AG04449 (cell line): ENCODE data around the gene PPHLN1.

Experiments
- CTCF ChIA-PET: fragments of 350-600 bp; formaldehyde crosslinking; extraction: SDS; loops from one replicate; lab custom pipeline; 2021; ENCODE audit warnings: antibody characterized with exemption; lab: Yijun Ruan, JAX
- POLR2A ChIA-PET: fragments of 400-600, 350-600 bp; formaldehyde crosslinking; extraction: SDS; loops from one replicate; lab custom pipeline; 2020; ENCODE audit warnings: antibody characterized with exemption, inconsistent platforms; lab: Yijun Ruan, JAX
- DNase-seq: peaks from one replicate; pipeline ENCODE4 v3.0.0-alpha.2; 2010; ENCODE audit warnings: low read depth, low spot score
- H3K4me3 ChIP-seq: 2 replicates; pipeline ENCODE4 v1.5.1; 2011; ENCODE audit warnings: low read depth, mild to moderate bottlenecking, control low read depth, low read length
- TF ChIP-seq, protein P1 (sequence below): IDR thresholded peaks from one replicate; pipeline ENCODE4 v1.5.1; 2011; ENCODE audit warnings: mild to moderate bottlenecking, moderate library complexity, low read length, control low read depth, inconsistent platforms; ENCODE audit not compliant: insufficient read depth; ENCODE audit errors: missing control alignments

PPHLN1 gene

DNA sequence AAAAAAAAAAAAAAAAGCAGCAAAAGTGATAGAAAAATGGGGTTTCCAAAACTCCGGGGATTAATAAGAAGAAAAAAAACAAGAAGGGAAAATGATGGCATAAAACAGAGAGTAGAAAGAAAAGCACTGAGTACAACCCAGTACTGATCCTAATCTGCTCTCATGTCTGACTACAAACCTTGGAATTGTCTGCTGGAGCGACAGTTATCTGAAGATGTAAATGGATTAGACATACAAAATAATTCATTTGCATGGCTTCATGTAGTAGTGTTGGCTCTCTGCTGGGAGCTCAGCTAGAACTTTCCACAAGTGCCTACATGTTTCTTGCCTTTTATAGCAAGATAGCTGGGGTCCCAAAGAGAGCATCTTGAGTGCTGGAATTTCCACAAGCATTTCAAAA is 34.3 kb upstream of the PPHLN1 start:
- no peak overlapping the region for H3K4me3 ChIP-seq
- TF ChIP-seq, protein P1, sequence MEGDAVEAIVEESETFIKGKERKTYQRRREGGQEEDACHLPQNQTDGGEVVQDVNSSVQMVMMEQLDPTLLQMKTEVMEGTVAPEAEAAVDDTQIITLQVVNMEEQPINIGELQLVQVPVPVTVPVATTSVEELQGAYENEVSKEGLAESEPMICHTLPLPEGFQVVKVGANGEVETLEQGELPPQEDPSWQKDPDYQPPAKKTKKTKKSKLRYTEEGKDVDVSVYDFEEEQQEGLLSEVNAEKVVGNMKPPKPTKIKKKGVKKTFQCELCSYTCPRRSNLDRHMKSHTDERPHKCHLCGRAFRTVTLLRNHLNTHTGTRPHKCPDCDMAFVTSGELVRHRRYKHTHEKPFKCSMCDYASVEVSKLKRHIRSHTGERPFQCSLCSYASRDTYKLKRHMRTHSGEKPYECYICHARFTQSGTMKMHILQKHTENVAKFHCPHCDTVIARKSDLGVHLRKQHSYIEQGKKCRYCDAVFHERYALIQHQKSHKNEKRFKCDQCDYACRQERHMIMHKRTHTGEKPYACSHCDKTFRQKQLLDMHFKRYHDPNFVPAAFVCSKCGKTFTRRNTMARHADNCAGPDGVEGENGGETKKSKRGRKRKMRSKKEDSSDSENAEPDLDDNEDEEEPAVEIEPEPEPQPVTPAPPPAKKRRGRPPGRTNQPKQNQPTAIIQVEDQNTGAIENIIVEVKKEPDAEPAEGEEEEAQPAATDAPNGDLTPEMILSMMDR: no peak
- ChIA-PET CTCF (no interaction called here), POLR2A (interaction anchor here (0.6 kb wide), 1 partner anchor 52 kb away, joined by 3 read pairs; no protein-coding TSS in a partner anchor)
- DNase-seq: no peak

DNA sequence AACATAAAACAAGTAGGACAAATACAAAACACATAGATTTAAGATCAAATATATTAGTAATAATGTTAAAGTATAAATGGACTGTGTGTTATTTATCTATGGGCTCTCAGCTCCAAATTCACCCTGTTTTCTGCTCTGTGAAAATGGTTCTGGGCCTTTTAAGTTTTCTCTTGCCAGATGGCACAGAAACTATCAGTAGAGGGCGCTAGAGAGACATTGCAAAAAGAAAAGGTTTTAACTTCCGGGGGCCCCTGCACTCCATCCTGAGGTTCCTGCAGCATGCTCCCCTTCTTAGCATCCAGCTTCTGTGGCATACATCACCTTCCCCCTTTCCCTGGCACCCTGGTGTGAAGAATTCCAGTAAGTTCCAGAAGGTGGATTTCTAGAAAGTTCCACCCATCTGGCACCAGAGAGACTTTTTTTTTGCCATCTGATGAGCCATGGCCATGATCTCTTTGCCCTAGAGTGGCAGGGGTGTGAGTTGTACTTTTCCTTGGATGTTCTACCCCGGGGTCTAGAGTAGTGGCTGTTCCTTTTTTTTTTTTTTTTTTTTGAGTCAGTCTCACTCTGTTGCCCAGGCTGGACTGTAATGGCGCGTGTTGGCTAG is 29.4 kb upstream of the PPHLN1 start:
- CTCF ChIA-PET: interaction anchor here (0.9 kb wide), 1 partner anchor 36 kb away, joined by 3 read pairs; no protein-coding TSS in a partner anchor
- POLR2A ChIA-PET: no interaction called here
- TF ChIP-seq, protein P1: peak; percentile 2

DNA sequence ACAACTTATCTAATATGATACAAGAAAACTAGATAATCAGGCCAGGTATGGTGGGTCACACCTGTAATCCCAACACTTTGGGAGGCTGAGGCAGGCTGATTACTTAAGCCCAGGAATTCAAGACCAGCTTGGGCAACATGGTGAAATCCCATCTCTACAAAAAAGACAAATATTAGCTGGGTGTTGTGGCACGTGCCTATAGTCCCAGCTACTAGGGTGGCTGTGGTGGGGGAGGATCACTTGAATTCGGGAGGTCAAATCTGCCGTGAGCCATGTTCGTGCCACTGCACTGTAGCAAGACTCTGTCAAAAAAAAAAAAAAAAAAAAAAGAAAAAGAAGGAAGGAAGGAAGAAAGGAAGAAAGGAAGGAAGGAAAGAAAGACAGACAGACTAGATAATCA is 27.1 kb upstream of the PPHLN1 start:
- H3K4me3 ChIP-seq: no peak overlapping the region
- TF ChIP-seq, protein P1: no peak
- DNase-seq: no peak
- ChIA-PET POLR2A (no interaction called here), CTCF (interaction anchor here (1.5 kb wide), 1 partner anchor 8 kb away, joined by 4 read pairs; no protein-coding TSS in a partner anchor)

More for the DNA sequence above, 29.4 kb upstream of the PPHLN1 start:
- no peak for DNase-seq
- no peak overlapping the region for H3K4me3 ChIP-seq

- no peak overlapping the region for H3K4me3 ChIP-seq
- CTCF ChIA-PET: interaction anchor here (1.5 kb wide), 1 partner anchor 8 kb away, joined by 4 read pairs; no protein-coding TSS in a partner anchor
- peak; percentile 28 for DNase-seq
- POLR2A ChIA-PET: no interaction called here
- TF ChIP-seq, protein P1: no peak
These were observed 26.3 kb upstream of the PPHLN1 start for GRCh38 chr12:42299392-42300308.

- TF ChIP-seq, protein P1: no peak
- CTCF ChIA-PET: no interaction called here
- no peak for DNase-seq
- H3K4me3 ChIP-seq: no peak overlapping the region
- POLR2A ChIA-PET: no interaction called here
These were observed 19.7 kb upstream of the PPHLN1 start for GRCh38 chr12:42306297-42306696.

DNA sequence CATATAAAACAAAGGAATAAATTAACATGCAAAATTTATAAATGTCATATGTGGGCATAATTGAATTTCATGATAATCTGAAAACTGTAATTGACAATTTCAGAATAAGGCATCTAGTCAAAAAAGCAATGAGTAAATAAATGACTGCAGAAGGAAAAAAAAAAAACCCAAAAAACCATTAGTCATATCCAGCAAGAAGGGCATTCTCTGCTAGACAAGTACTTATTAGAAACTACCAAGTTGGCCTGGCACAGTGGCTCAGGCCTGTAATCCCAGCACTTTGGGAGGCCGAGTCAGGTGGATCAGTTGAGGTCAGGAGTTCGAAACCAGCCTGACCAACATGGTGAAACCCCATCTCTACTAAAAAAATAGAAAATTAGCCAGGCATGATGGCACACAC is 17.6 kb upstream of the PPHLN1 start:
- no peak for DNase-seq
- H3K4me3 ChIP-seq: no peak overlapping the region
- ChIA-PET POLR2A (interaction anchor here (0.7 kb wide), 1 partner anchor 12 kb away, joined by 3 read pairs; no protein-coding TSS in a partner anchor), CTCF (no interaction called here)
- TF ChIP-seq, protein P1: no peak
